A549 (cell line): Measurements from ENCODE around the gene ULK1.

Experiments
- CTCF ChIP-seq: fragments of >200 bp; sonication (Bioruptor Twin); formaldehyde crosslinking; IDR thresholded peaks from 3 replicates; pipeline ENCODE4 v1.5.1; 2016
- PHF8 ChIP-seq: fragments of 200-600 bp; sonication (generic); IDR thresholded peaks from 2 replicates; pipeline ENCODE4 v1.6.1; 2016; ENCODE audit warnings: low read depth, mild to moderate bottlenecking, antibody characterized with exemption, moderate library complexity, borderline replicate concordance
- POLR2A ChIP-seq: IDR thresholded peaks from 2 replicates; pipeline ENCODE4 v1.6.1; 2012; ENCODE audit warnings: mild to moderate bottlenecking, low read length
- ZC3H11A ChIP-seq: fragments of 450-650 bp; IDR thresholded peaks from 2 replicates; pipeline ENCODE4 v1.6.1; 2014; ENCODE audit warnings: antibody characterized with exemption, mild to moderate bottlenecking

- no peak for TF ChIP-seq POLR2A
- TF ChIP-seq PHF8 = no peak
- TF ChIP-seq CTCF = no peak
- TF ChIP-seq ZC3H11A = no peak
Observed at GRCh38 chr12:131871677-131872076, 22.7 kb upstream of the ULK1 start.
